Measurements from ENCODE around the gene TAS2R60. TPM values are rescaled to one million over a fixed set of nuclear protein-coding genes. Genes with fewer than 3 reads are reported as not detected.
"Not testable (repeated sequence)": the region's sequence is repeated elsewhere in the genome, so short reads cannot be mapped to it uniquely, and the experiment has no call there.

The TAS2R60 gene
- total RNA-seq, 1 experiment from 2014 or later, result not detected

- Histone ChIP-seq H3K27ac (ENCODE audit: low read length) (no peak overlapping the region), H4K20me1 (ENCODE audit: insufficient read depth, low read depth, low read length) (no peaks in the 10 kb centered on the region), H3K4me2 (ENCODE audit: low read depth, low read length, poor library complexity, severe bottlenecking) (no peak overlapping the region), H3K9ac (ENCODE audit: low read length) (no peak overlapping the region), H3K9me3 (ENCODE audit: low read length) (peaks cover 9% of the 10 kb centered on the region), H3K79me2 (ENCODE audit: low read length) (no peaks in the 10 kb centered on the region), H3K9me2 (replicated peaks; ENCODE audit: insufficient read depth, low read length) (no peaks in the 10 kb centered on the region), H3K4me3 (ENCODE audit: low read length) (no peak overlapping the region), H3K27me3 (ENCODE audit: low read length) (no peaks in the 10 kb centered on the region), H3K36me3 (ENCODE audit: insufficient read depth, low read length) (peaks cover 4% of the 10 kb centered on the region; the same call in 1 of the 2 replicates), H3K4me1 (ENCODE audit: low read length) (peaks cover 15% of the 10 kb centered on the region), H2AFZ (ENCODE audit: low read length) (no peak overlapping the region)
- DNase-seq, result no peak
These were observed 18.8 kb downstream of the TAS2R60 start for GRCh38 chr7:143462045-143462444.

GRCh38 chr7:143463556-143463955 is 20.3 kb downstream of the TAS2R60 start:
- H3K9me3 ChIP-seq (ENCODE audit: low read length), result peaks cover 9% of the 10 kb centered on the region
- no peak overlapping the region for H3K9ac ChIP-seq (ENCODE audit: low read length)
- no peaks in the 10 kb centered on the region for H3K9me2 ChIP-seq (replicated peaks; ENCODE audit: insufficient read depth, low read length)
- no peaks in the 10 kb centered on the region for H3K79me2 ChIP-seq (ENCODE audit: low read length)
- H3K27ac ChIP-seq (ENCODE audit: low read length), result no peak overlapping the region
- H3K4me1 ChIP-seq (ENCODE audit: low read length), result peaks cover 15% of the 10 kb centered on the region
- H3K4me2 ChIP-seq (ENCODE audit: low read depth, low read length, poor library complexity, severe bottlenecking), result peak overlapping the region; percentile 41
- peak; percentile 56 for DNase-seq
- peaks cover 4% of the 10 kb centered on the region; the same call in 1 of the 2 replicates for H3K36me3 ChIP-seq (ENCODE audit: insufficient read depth, low read length)
- no peak overlapping the region for H3K4me3 ChIP-seq (ENCODE audit: low read length)
- no peaks in the 10 kb centered on the region for H4K20me1 ChIP-seq (ENCODE audit: insufficient read depth, low read depth, low read length)
- H2AFZ ChIP-seq (ENCODE audit: low read length), result no peak overlapping the region
- H3K27me3 ChIP-seq (ENCODE audit: low read length), result no peaks in the 10 kb centered on the region

GRCh38 chr7:143463957-143464356 is 20.7 kb downstream of the TAS2R60 start:
- DNase-seq, result no peak
- Histone ChIP-seq H3K9me2 (replicated peaks; ENCODE audit: insufficient read depth, low read length) (no peaks in the 10 kb centered on the region), H3K27me3 (ENCODE audit: low read length) (no peaks in the 10 kb centered on the region), H3K36me3 (ENCODE audit: insufficient read depth, low read length) (peaks cover 4% of the 10 kb centered on the region; the same call in 1 of the 2 replicates), H3K4me3 (ENCODE audit: low read length) (no peak overlapping the region), H3K9me3 (ENCODE audit: low read length) (peaks cover 9% of the 10 kb centered on the region), H3K27ac (ENCODE audit: low read length) (no peak overlapping the region), H3K4me2 (ENCODE audit: low read depth, low read length, poor library complexity, severe bottlenecking) (peak overlapping the region; percentile 41), H2AFZ (ENCODE audit: low read length) (no peak overlapping the region), H3K79me2 (ENCODE audit: low read length) (no peaks in the 10 kb centered on the region), H3K9ac (ENCODE audit: low read length) (no peak overlapping the region), H3K4me1 (ENCODE audit: low read length) (peaks cover 15% of the 10 kb centered on the region), H4K20me1 (ENCODE audit: insufficient read depth, low read depth, low read length) (no peaks in the 10 kb centered on the region)

GRCh38 chr7:143467724-143468123 is 24.5 kb downstream of the TAS2R60 start:
- Histone ChIP-seq H3K27me3 (ENCODE audit: low read length) (peaks cover 5% of the 10 kb centered on the region; the same call in 1 of the 2 replicates), H2AFZ (ENCODE audit: low read length) (no peak overlapping the region), H3K79me2 (ENCODE audit: low read length) (no peaks in the 10 kb centered on the region), H3K4me1 (ENCODE audit: low read length) (peaks cover 15% of the 10 kb centered on the region), H3K4me2 (ENCODE audit: low read depth, low read length, poor library complexity, severe bottlenecking) (no peak overlapping the region), H3K9ac (ENCODE audit: low read length) (no peak overlapping the region), H3K36me3 (ENCODE audit: insufficient read depth, low read length) (no peaks in the 10 kb centered on the region; the same call in 1 of the 2 replicates), H3K9me2 (replicated peaks; ENCODE audit: insufficient read depth, low read length) (no peaks in the 10 kb centered on the region), H4K20me1 (ENCODE audit: insufficient read depth, low read depth, low read length) (no peaks in the 10 kb centered on the region), H3K27ac (ENCODE audit: low read length) (no peak overlapping the region), H3K4me3 (ENCODE audit: low read length) (no peak overlapping the region), H3K9me3 (ENCODE audit: low read length) (peaks cover 13% of the 10 kb centered on the region)
- no peak for DNase-seq

GRCh38 chr7:143472071-143472689 is 28.9 kb downstream of the TAS2R60 start:
- H3K27me3 ChIP-seq (ENCODE audit: low read length); H3K36me3 ChIP-seq (ENCODE audit: insufficient read depth, low read length); H3K9me2 ChIP-seq (replicated peaks; ENCODE audit: insufficient read depth, low read length); H4K20me1 ChIP-seq (ENCODE audit: insufficient read depth, low read depth, low read length); H3K79me2 ChIP-seq (ENCODE audit: low read length); H3K9ac ChIP-seq (ENCODE audit: low read length); H2AFZ ChIP-seq (ENCODE audit: low read length); DNase-seq; H3K4me3 ChIP-seq (ENCODE audit: low read length); H3K27ac ChIP-seq (ENCODE audit: low read length); H3K4me2 ChIP-seq (ENCODE audit: low read depth, low read length, poor library complexity, severe bottlenecking): not testable (repeated sequence)
- H3K4me1 ChIP-seq (ENCODE audit: low read length), result peaks cover 14% of the 10 kb centered on the region
- H3K9me3 ChIP-seq (ENCODE audit: low read length), result peaks cover 15% of the 10 kb centered on the region

- Histone ChIP-seq H3K4me3 (ENCODE audit: low read length) (peak within 1 kb of the TSS; percentile 11; the same call in 1 of the 2 replicates), H3K27me3 (ENCODE audit: low read length) (no peaks in the 10 kb centered on the region), H3K9me2 (replicated peaks; ENCODE audit: insufficient read depth, low read length) (no peaks in the 10 kb centered on the region), H3K4me2 (ENCODE audit: low read depth, low read length, poor library complexity, severe bottlenecking) (peak within 1 kb of the TSS; percentile 74), H3K9me3 (ENCODE audit: low read length) (peaks cover 2% of the 10 kb centered on the region), H3K36me3 (ENCODE audit: insufficient read depth, low read length) (no peaks in the 10 kb centered on the region), H3K9ac (ENCODE audit: low read length) (peak within 1 kb of the TSS; percentile 43), H3K27ac (ENCODE audit: low read length) (peak within 1 kb of the TSS; percentile 57), H2AFZ (ENCODE audit: low read length) (peak within 1 kb of the TSS; percentile 45; the same call in 1 of the 2 replicates), H3K79me2 (ENCODE audit: low read length) (no peaks in the 10 kb centered on the region), H3K4me1 (ENCODE audit: low read length) (peaks cover 42% of the 10 kb centered on the region), H4K20me1 (ENCODE audit: insufficient read depth, low read depth, low read length) (no peaks in the 10 kb centered on the region)
- peak; percentile 78 for DNase-seq
These were observed 34.4 kb downstream of the TAS2R60 start, which contains the start of gene TAS2R41 for GRCh38 chr7:143477501-143478150. TAS2R41 (plus strand) TSS chr7:143477873; CDS start chr7:143477873, 0 bp downstream.

GRCh38 chr7:143479055-143479766 is 36.0 kb downstream of the TAS2R60 start:
- Histone ChIP-seq H3K79me2 (ENCODE audit: low read length) (no peaks in the 10 kb centered on the region), H4K20me1 (ENCODE audit: insufficient read depth, low read depth, low read length) (no peaks in the 10 kb centered on the region), H3K36me3 (ENCODE audit: insufficient read depth, low read length) (no peaks in the 10 kb centered on the region), H3K4me3 (ENCODE audit: low read length) (no peak overlapping the region), H3K9me3 (ENCODE audit: low read length) (no peaks in the 10 kb centered on the region), H3K27me3 (ENCODE audit: low read length) (no peaks in the 10 kb centered on the region), H3K9me2 (replicated peaks; ENCODE audit: insufficient read depth, low read length) (no peaks in the 10 kb centered on the region), H3K27ac (ENCODE audit: low read length) (no peak overlapping the region), H3K4me1 (ENCODE audit: low read length) (peaks cover 42% of the 10 kb centered on the region), H3K4me2 (ENCODE audit: low read depth, low read length, poor library complexity, severe bottlenecking) (peak overlapping the region; percentile 1), H2AFZ (ENCODE audit: low read length) (peak overlapping the region; percentile 19; the same call in 1 of the 2 replicates), H3K9ac (ENCODE audit: low read length) (no peak overlapping the region)
- no peak for DNase-seq

- no peak for DNase-seq
- Histone ChIP-seq H3K27me3 (ENCODE audit: low read length) (no peaks in the 10 kb centered on the region), H3K36me3 (ENCODE audit: insufficient read depth, low read length) (no peaks in the 10 kb centered on the region), H3K4me2 (ENCODE audit: low read depth, low read length, poor library complexity, severe bottlenecking) (no peak overlapping the region), H3K9me2 (replicated peaks; ENCODE audit: insufficient read depth, low read length) (no peaks in the 10 kb centered on the region), H3K9me3 (ENCODE audit: low read length) (no peaks in the 10 kb centered on the region), H3K27ac (ENCODE audit: low read length) (no peak overlapping the region), H3K4me3 (ENCODE audit: low read length) (no peak overlapping the region), H4K20me1 (ENCODE audit: insufficient read depth, low read depth, low read length) (no peaks in the 10 kb centered on the region), H3K4me1 (ENCODE audit: low read length) (peaks cover 42% of the 10 kb centered on the region), H2AFZ (ENCODE audit: low read length) (no peak overlapping the region), H3K9ac (ENCODE audit: low read length) (no peak overlapping the region), H3K79me2 (ENCODE audit: low read length) (no peaks in the 10 kb centered on the region)
These were observed 37.2 kb downstream of the TAS2R60 start for GRCh38 chr7:143480501-143480900.
